Activated CD4-positive, alpha-beta T cell treated with anti-CD3 and anti-CD28 coated beads, Interleukin-2, amount 50 U/mL, for 4 hours (primary cell): Measurements from ENCODE around the gene BIRC7.

ENCODE experiments used
- DNase-seq, 2 experiments: peaks; one replicate each; pipeline ENCODE4 v3.0.0-alpha.2; 2020

BIRC7 gene

GRCh38 chr20:63235399-63235983 lies at the start of gene BIRC7:
TSS of gene BIRC7 (plus strand) at chr20:63235905. CDS start at chr20:63236097, 192 bp downstream.
- no peak for DNase-seq

- no peak for DNase-seq
Measured at GRCh38 chr20:63186084-63186483, 49.6 kb upstream of the BIRC7 start.

- no peak for DNase-seq
Measured at GRCh38 chr20:63186528-63187316, 49.0 kb upstream of the BIRC7 start.

GRCh38 chr20:63187338-63188158 lies 48.2 kb upstream of the BIRC7 start:
- DNase-seq, result no peak

- no peak for DNase-seq
Measured at GRCh38 chr20:63188159-63188442, 47.6 kb upstream of the BIRC7 start.

GRCh38 chr20:63188641-63189321 lies 46.9 kb upstream of the BIRC7 start:
- no peak for DNase-seq

- no peak for DNase-seq
Measured at GRCh38 chr20:63189322-63189642, 46.4 kb upstream of the BIRC7 start.

- DNase-seq, result no peak
Measured at GRCh38 chr20:63189846-63190559, 45.7 kb upstream of the BIRC7 start.

- DNase-seq, result no peak
Measured at GRCh38 chr20:63190828-63191227, 44.9 kb upstream of the BIRC7 start.

- DNase-seq, result no peak
Measured at GRCh38 chr20:63191400-63191799, 44.3 kb upstream of the BIRC7 start.

GRCh38 chr20:63192721-63193120 lies 43.0 kb upstream of the BIRC7 start:
- no peak for DNase-seq

- DNase-seq, result no peak
Measured at GRCh38 chr20:63194007-63194796, 41.5 kb upstream of the BIRC7 start.

- DNase-seq, result no peak
Measured at GRCh38 chr20:63194797-63195173, 40.9 kb upstream of the BIRC7 start.

GRCh38 chr20:63196768-63197470 lies 38.8 kb upstream of the BIRC7 start:
- no peak for DNase-seq

- no peak for DNase-seq
Measured at GRCh38 chr20:63198606-63199005, 37.1 kb upstream of the BIRC7 start.

- DNase-seq, result no peak
Measured at GRCh38 chr20:63202021-63202420, 33.7 kb upstream of the BIRC7 start.

GRCh38 chr20:63202811-63203526 lies 32.7 kb upstream of the BIRC7 start:
- DNase-seq, result no peak

GRCh38 chr20:63204362-63204761 lies 31.3 kb upstream of the BIRC7 start:
- DNase-seq, result no peak

- no peak for DNase-seq
Measured at GRCh38 chr20:63205896-63206295, 29.8 kb upstream of the BIRC7 start.

- no peak for DNase-seq
Measured at GRCh38 chr20:63206878-63207277, 28.8 kb upstream of the BIRC7 start.
